Liver (tissue), 3 donors: ENCODE results near the gene SELENOM.

ENCODE experiments used
- FOXA1 ChIP-seq: IDR thresholded peaks from 2 replicates; pipeline ENCODE4 v1.6.1; 2016; ENCODE audit warnings: antibody characterized with exemption
- HNF4A ChIP-seq, 2 donors: conservative IDR thresholded peaks; 2 replicates each; pipeline ENCODE4 v1.6.1; 2016; ENCODE audit warnings: antibody characterized with exemption in 2 of 2, mild to moderate bottlenecking in 2 of 2
- JUND ChIP-seq, 2 donors: IDR thresholded peaks; 2 replicates each; pipeline ENCODE4 v1.6.1; 2016; ENCODE audit warnings: antibody characterized with exemption in 2 of 2
- NR2F2 ChIP-seq: IDR thresholded peaks from 2 replicates; pipeline ENCODE4 v1.6.1; 2016; ENCODE audit warnings: antibody characterized with exemption
- RAD21 ChIP-seq, 2 donors: IDR thresholded peaks; 2 replicates each; pipeline ENCODE4 v1.6.1; 2016; ENCODE audit warnings: antibody characterized with exemption in 2 of 2, mild to moderate bottlenecking in 2 of 2
- RXRA ChIP-seq, 2 donors: IDR thresholded peaks; 2 replicates each; pipeline ENCODE4 v1.6.1; 2017 to 2018; ENCODE audit warnings: antibody characterized with exemption in 2 of 2, mild to moderate bottlenecking in 1 of 2
- SP1 ChIP-seq: IDR thresholded peaks from 2 replicates; pipeline ENCODE4 v1.6.1; 2018; ENCODE audit warnings: antibody characterized with exemption, mild to moderate bottlenecking
- TAF1 ChIP-seq: conservative IDR thresholded peaks from 2 replicates; pipeline ENCODE4 v1.6.1; 2016; ENCODE audit warnings: antibody characterized with exemption, mild to moderate bottlenecking
- YY1 ChIP-seq: IDR thresholded peaks from 2 replicates; pipeline ENCODE4 v1.6.1; 2016; ENCODE audit warnings: antibody characterized with exemption, mild to moderate bottlenecking
- TF ChIP-seq, protein P1 (sequence below): IDR thresholded peaks from 2 replicates; pipeline ENCODE4 v1.6.1; 2016; ENCODE audit warnings: antibody characterized with exemption
- TF ChIP-seq, protein P2 (sequence below): fragments of 150-350 bp; IDR thresholded peaks from 2 replicates; pipeline ENCODE4 v1.5.1; 2017; ENCODE audit warnings: improper control_type of control experiment, low read depth, low read length; ENCODE audit not compliant: missing input control
- TF ChIP-seq, protein P3 (sequence below): IDR thresholded peaks from 2 replicates; pipeline ENCODE4 v1.6.1; 2016; ENCODE audit warnings: antibody characterized with exemption
- TF ChIP-seq, protein P4 (sequence below): IDR thresholded peaks from 2 replicates; pipeline ENCODE4 v1.6.1; 2016; ENCODE audit warnings: antibody characterized with exemption, mild to moderate bottlenecking
- TF ChIP-seq, protein P5 (sequence below): IDR thresholded peaks from 2 replicates; pipeline ENCODE4 v1.6.1; 2016; ENCODE audit warnings: antibody characterized with exemption
- donor health status: healthy.
- donor health status: healthy.

DNA sequence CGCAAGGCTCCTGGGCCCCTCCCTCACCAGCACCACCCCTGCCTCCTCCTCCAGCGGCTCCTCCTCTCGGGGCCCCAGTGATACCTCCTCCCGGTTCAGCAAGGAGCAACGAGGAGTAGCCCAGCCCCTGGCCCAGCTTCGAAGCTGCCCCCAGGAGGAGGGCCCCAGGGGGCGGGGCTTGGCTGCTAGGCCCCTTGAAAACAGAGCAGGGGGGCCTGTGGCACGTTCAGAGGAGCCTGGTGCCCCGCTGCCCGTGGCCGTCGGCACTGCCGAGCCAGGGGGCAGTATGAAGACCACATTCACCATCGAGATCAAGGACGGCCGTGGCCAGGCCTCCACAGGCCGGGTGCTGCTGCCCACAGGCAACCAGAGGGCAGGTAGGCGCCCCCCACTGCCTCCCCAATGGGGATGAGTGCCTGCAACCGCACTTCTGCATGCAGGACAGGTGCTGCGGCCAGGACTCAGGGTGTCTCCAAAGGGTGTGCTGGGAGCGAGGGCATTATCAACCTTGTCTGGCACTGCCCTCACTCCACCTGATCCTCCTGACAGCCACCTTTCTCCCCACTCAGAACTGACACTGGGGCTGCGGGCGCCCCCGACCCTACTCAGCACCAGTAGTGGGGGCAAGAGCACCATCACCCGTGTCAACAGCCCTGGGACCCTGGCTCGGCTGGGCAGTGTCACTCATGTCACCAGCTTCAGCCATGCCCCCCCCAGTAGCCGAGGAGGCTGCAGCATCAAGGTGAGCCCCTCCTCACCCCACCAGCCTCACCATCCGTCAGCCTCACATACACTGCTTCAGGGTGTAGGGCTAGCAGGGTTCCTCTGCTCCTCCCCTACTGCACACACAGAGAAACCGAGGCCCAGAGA, 16.0 kb downstream of the SELENOM start:
- TF ChIP-seq, protein P1, sequence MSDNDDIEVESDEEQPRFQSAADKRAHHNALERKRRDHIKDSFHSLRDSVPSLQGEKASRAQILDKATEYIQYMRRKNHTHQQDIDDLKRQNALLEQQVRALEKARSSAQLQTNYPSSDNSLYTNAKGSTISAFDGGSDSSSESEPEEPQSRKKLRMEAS: no peak
- TF ChIP-seq, protein P2, sequence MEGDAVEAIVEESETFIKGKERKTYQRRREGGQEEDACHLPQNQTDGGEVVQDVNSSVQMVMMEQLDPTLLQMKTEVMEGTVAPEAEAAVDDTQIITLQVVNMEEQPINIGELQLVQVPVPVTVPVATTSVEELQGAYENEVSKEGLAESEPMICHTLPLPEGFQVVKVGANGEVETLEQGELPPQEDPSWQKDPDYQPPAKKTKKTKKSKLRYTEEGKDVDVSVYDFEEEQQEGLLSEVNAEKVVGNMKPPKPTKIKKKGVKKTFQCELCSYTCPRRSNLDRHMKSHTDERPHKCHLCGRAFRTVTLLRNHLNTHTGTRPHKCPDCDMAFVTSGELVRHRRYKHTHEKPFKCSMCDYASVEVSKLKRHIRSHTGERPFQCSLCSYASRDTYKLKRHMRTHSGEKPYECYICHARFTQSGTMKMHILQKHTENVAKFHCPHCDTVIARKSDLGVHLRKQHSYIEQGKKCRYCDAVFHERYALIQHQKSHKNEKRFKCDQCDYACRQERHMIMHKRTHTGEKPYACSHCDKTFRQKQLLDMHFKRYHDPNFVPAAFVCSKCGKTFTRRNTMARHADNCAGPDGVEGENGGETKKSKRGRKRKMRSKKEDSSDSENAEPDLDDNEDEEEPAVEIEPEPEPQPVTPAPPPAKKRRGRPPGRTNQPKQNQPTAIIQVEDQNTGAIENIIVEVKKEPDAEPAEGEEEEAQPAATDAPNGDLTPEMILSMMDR: no peak
- TF ChIP-seq JUND (IDR thresholded peaks at IDR 0.05) (no peak), NR2F2 (no peak), HNF4A (conservative IDR thresholded peaks at IDR 0.05) (no peak), FOXA1 (no peak), TAF1 (no peak), SP1 (no peak), RAD21 (IDR thresholded peaks at IDR 0.05) (no peak), YY1 (no peak), RXRA (IDR thresholded peaks at IDR 0.05) (no peak)
- TF ChIP-seq, protein P3, sequence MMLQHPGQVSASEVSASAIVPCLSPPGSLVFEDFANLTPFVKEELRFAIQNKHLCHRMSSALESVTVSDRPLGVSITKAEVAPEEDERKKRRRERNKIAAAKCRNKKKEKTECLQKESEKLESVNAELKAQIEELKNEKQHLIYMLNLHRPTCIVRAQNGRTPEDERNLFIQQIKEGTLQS: no peak
- TF ChIP-seq, protein P4, sequence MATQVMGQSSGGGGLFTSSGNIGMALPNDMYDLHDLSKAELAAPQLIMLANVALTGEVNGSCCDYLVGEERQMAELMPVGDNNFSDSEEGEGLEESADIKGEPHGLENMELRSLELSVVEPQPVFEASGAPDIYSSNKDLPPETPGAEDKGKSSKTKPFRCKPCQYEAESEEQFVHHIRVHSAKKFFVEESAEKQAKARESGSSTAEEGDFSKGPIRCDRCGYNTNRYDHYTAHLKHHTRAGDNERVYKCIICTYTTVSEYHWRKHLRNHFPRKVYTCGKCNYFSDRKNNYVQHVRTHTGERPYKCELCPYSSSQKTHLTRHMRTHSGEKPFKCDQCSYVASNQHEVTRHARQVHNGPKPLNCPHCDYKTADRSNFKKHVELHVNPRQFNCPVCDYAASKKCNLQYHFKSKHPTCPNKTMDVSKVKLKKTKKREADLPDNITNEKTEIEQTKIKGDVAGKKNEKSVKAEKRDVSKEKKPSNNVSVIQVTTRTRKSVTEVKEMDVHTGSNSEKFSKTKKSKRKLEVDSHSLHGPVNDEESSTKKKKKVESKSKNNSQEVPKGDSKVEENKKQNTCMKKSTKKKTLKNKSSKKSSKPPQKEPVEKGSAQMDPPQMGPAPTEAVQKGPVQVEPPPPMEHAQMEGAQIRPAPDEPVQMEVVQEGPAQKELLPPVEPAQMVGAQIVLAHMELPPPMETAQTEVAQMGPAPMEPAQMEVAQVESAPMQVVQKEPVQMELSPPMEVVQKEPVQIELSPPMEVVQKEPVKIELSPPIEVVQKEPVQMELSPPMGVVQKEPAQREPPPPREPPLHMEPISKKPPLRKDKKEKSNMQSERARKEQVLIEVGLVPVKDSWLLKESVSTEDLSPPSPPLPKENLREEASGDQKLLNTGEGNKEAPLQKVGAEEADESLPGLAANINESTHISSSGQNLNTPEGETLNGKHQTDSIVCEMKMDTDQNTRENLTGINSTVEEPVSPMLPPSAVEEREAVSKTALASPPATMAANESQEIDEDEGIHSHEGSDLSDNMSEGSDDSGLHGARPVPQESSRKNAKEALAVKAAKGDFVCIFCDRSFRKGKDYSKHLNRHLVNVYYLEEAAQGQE: no peak
- TF ChIP-seq, protein P5, sequence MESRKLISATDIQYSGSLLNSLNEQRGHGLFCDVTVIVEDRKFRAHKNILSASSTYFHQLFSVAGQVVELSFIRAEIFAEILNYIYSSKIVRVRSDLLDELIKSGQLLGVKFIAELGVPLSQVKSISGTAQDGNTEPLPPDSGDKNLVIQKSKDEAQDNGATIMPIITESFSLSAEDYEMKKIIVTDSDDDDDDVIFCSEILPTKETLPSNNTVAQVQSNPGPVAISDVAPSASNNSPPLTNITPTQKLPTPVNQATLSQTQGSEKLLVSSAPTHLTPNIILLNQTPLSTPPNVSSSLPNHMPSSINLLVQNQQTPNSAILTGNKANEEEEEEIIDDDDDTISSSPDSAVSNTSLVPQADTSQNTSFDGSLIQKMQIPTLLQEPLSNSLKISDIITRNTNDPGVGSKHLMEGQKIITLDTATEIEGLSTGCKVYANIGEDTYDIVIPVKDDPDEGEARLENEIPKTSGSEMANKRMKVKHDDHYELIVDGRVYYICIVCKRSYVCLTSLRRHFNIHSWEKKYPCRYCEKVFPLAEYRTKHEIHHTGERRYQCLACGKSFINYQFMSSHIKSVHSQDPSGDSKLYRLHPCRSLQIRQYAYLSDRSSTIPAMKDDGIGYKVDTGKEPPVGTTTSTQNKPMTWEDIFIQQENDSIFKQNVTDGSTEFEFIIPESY: no peak
